Stimulated activated CD8-positive, alpha-beta memory T cell treated with anti-CD3 and anti-CD28 coated beads, Interleukin-7, amount 100 ng/mL, for 24 hours (primary cell): ENCODE results near the gene TRMT6.
A peak's percentile ranks its signal among the peaks of the same experiment; 100 is the strongest.

Source experiments
- DNase-seq: peaks from one replicate; pipeline ENCODE4 v3.0.0-alpha.2; 2020; ENCODE audit warnings: low read depth

TRMT6 gene

GRCh38 chr20:5950271-5951031 is at the start of gene TRMT6, which contains the start of gene MCM8:
Gene TRMT6 (minus strand): TSS chr20:5950533. CDS start chr20:5950405, 128 bp downstream.
Gene MCM8 (plus strand): TSS chr20:5950652. CDS start chr20:5952016, 1,364 bp downstream.
- peak; percentile 97 for DNase-seq

- DNase-seq, result no peak
These were observed 49.5 kb upstream of the TRMT6 start for GRCh38 chr20:5999783-6000182.

- no peak for DNase-seq
These were observed 46.4 kb upstream of the TRMT6 start for GRCh38 chr20:5996765-5997164.

GRCh38 chr20:5991623-5992441 is 41.5 kb upstream of the TRMT6 start:
- DNase-seq, result no peak

GRCh38 chr20:5990946-5991345 is 40.6 kb upstream of the TRMT6 start:
- no peak for DNase-seq

- DNase-seq, result no peak
These were observed 39.2 kb upstream of the TRMT6 start for GRCh38 chr20:5989539-5989938.

GRCh38 chr20:5987383-5987782 is 37.0 kb upstream of the TRMT6 start:
- DNase-seq, result no peak

- no peak for DNase-seq
These were observed 30.6 kb upstream of the TRMT6 start for GRCh38 chr20:5980720-5981538.

- DNase-seq, result no peak
These were observed 29.5 kb upstream of the TRMT6 start for GRCh38 chr20:5979801-5980200.

GRCh38 chr20:5977975-5978374 is 27.6 kb upstream of the TRMT6 start:
- DNase-seq, result no peak

GRCh38 chr20:5977223-5977622 is 26.9 kb upstream of the TRMT6 start:
- DNase-seq, result no peak

GRCh38 chr20:5975778-5976177 is 25.4 kb upstream of the TRMT6 start:
- no peak for DNase-seq

GRCh38 chr20:5974531-5974930 is 24.2 kb upstream of the TRMT6 start:
- no peak for DNase-seq

- DNase-seq, result no peak
These were observed 23.6 kb upstream of the TRMT6 start for GRCh38 chr20:5973971-5974370.

GRCh38 chr20:5973172-5973571 is 22.8 kb upstream of the TRMT6 start:
- DNase-seq, result no peak

GRCh38 chr20:5971203-5971602 is 20.9 kb upstream of the TRMT6 start:
- DNase-seq, result no peak

GRCh38 chr20:5970381-5970780 is 20.0 kb upstream of the TRMT6 start:
- no peak for DNase-seq

- DNase-seq, result no peak
These were observed 19.6 kb upstream of the TRMT6 start for GRCh38 chr20:5969940-5970339.

- DNase-seq, result no peak
These were observed 19.1 kb upstream of the TRMT6 start for GRCh38 chr20:5969348-5969935.

GRCh38 chr20:5968462-5968861 is 18.1 kb upstream of the TRMT6 start:
- no peak for DNase-seq

- DNase-seq, result no peak
These were observed 17.1 kb upstream of the TRMT6 start for GRCh38 chr20:5967469-5967868.

GRCh38 chr20:5949943-5950270 is 426 bp downstream of the TRMT6 start:
- DNase-seq, result no peak
